ENCODE results near the gene XPO1. TPM values are rescaled to one million over a fixed set of nuclear protein-coding genes. Genes with fewer than 3 reads are reported as not detected.

XPO1 gene
- total and polyA plus RNA-seq, 2 donors (not counting 3 experiments of a cell fraction or from before 2014, with no cell fraction given), result 46.7 to 166 TPM

GRCh38 chr2:61456746-61457420 lies 81.3 kb downstream of the XPO1 start:
- dilution Hi-C loops (cut with MboI; ENCODE audit: extremely low pct_ligation_motif_present, low sequenced_read_pairs) (no loop called here), intact Hi-C loops (cut with micrococcal nuclease) (no loop called here)
- no peaks in the 10 kb centered on the region for H3K36me3 ChIP-seq (ENCODE audit: control insufficient read depth in 2 of 2, extremely low read depth in 1 of 2, insufficient read depth in 2 of 2, low read length in 2 of 2)
- no TSS peak for BruUV-seq (replicated peaks)
- ChIA-PET POLR2A (no interaction called here), CTCF (no interaction called here)
- FAIRE-seq, result no peak
- no peaks in the 10 kb centered on the region for H3K9me3 ChIP-seq (replicated peaks; ENCODE audit: control insufficient read depth, insufficient read depth, low read length)
- H3K4me1 ChIP-seq (ENCODE audit: control insufficient read depth, extremely low read depth, insufficient read depth, low read length), result peaks cover 13% of the 10 kb centered on the region
- H2AFZ ChIP-seq (ENCODE audit: low read depth, low read length), result no peak overlapping the region
- TF ChIP-seq JUN (IDR thresholded peaks at IDR 0.05; ENCODE audit: borderline replicate concordance, insufficient read depth, insufficient read length, low read depth) (no peak), EZH2 (IDR thresholded peaks at IDR 0.05; ENCODE audit: borderline replicate concordance, low read depth, low read length, severe bottlenecking) (no peak), POLR2AphosphoS5 (IDR thresholded peaks at IDR 0.05; ENCODE audit: insufficient read depth, low read depth, low read length) (no peak), POLR2A (IDR thresholded peaks at IDR 0.05; ENCODE audit: low read depth, low read length) (no peak), FOS (IDR thresholded peaks at IDR 0.05; ENCODE audit: borderline replicate concordance, insufficient read depth, low read length) (no peak)
- TF ChIP-seq, protein P1, sequence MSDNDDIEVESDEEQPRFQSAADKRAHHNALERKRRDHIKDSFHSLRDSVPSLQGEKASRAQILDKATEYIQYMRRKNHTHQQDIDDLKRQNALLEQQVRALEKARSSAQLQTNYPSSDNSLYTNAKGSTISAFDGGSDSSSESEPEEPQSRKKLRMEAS (IDR thresholded peaks at IDR 0.05; ENCODE audit: insufficient read depth, insufficient read length), result no peak
- H3K9me1 ChIP-seq (replicated peaks; ENCODE audit: control insufficient read depth, extremely low read depth, insufficient read depth, low read length), result no peaks in the 10 kb centered on the region
- no peak overlapping the region for H3K9ac ChIP-seq (replicated peaks; ENCODE audit: extremely low read depth, insufficient read depth, low read length)
- no peak for DNase-seq (ENCODE audit: low read depth, low spot score)
- no peak overlapping the region for H3K4me3 ChIP-seq (replicated peaks in 1 of 3; ENCODE audit: insufficient read depth in 1 of 3, low read depth in 1 of 3, low read length in 3 of 3)
- no peak overlapping the region for H3K4me2 ChIP-seq (ENCODE audit: insufficient read depth, low read length)
- no peaks in the 10 kb centered on the region for H4K20me1 ChIP-seq (replicated peaks; ENCODE audit: control insufficient read depth, extremely low read depth, insufficient read depth, low read length)
- H3K79me2 ChIP-seq (ENCODE audit: control insufficient read depth, insufficient read depth, low read length), result peaks cover 96% of the 10 kb centered on the region
- H3K27ac ChIP-seq (ENCODE audit: insufficient read depth, low read depth, low read length), result no peak overlapping the region
- no peaks in the 10 kb centered on the region for H3K27me3 ChIP-seq (ENCODE audit: control insufficient read depth in 2 of 2, insufficient read depth in 2 of 2, low read length in 2 of 2)

- H3K36me3 ChIP-seq (ENCODE audit: control insufficient read depth in 2 of 2, extremely low read depth in 1 of 2, insufficient read depth in 2 of 2, low read length in 2 of 2), result no peaks in the 10 kb centered on the region
- H3K9ac ChIP-seq (replicated peaks; ENCODE audit: extremely low read depth, insufficient read depth, low read length), result no peak overlapping the region
- peaks cover 13% of the 10 kb centered on the region for H3K4me1 ChIP-seq (ENCODE audit: control insufficient read depth, extremely low read depth, insufficient read depth, low read length)
- DNase-seq (ENCODE audit: low read depth, low spot score) (no peak), FAIRE-seq (no peak)
- H3K4me2 ChIP-seq (ENCODE audit: insufficient read depth, low read length), result no peak overlapping the region
- no peak overlapping the region for H2AFZ ChIP-seq (ENCODE audit: low read depth, low read length)
- intact Hi-C loops (cut with micrococcal nuclease), result no loop called here
- no peak for TF ChIP-seq GATA2 (IDR thresholded peaks at IDR 0.05; ENCODE audit: insufficient read depth, insufficient read length, low read depth, low read length)
- TF ChIP-seq FOS (IDR thresholded peaks at IDR 0.05; ENCODE audit: borderline replicate concordance, insufficient read depth, low read length), result no peak
- TF ChIP-seq CTCF (IDR thresholded peaks at IDR 0.05; ENCODE audit: extremely low read depth in 1 of 2, insufficient read depth in 1 of 2, low read depth in 1 of 2, low read length in 2 of 2), result no peak
- no peak for TF ChIP-seq POLR2AphosphoS5 (IDR thresholded peaks at IDR 0.05; ENCODE audit: insufficient read depth, low read depth, low read length)
- no peak for TF ChIP-seq POLR2A (IDR thresholded peaks at IDR 0.05; ENCODE audit: low read depth, low read length)
- TF ChIP-seq JUN (IDR thresholded peaks at IDR 0.05; ENCODE audit: borderline replicate concordance, insufficient read depth, insufficient read length, low read depth), result no peak
- no peak for TF ChIP-seq MYC (IDR thresholded peaks at IDR 0.05; ENCODE audit: low read depth, low read length)
- TF ChIP-seq, protein P1 (IDR thresholded peaks at IDR 0.05; ENCODE audit: insufficient read depth, insufficient read length), result no peak
- H3K27ac ChIP-seq (ENCODE audit: insufficient read depth, low read depth, low read length), result no peak overlapping the region
- no peaks in the 10 kb centered on the region for H3K9me1 ChIP-seq (replicated peaks; ENCODE audit: control insufficient read depth, extremely low read depth, insufficient read depth, low read length)
- H3K9me3 ChIP-seq (replicated peaks; ENCODE audit: control insufficient read depth, insufficient read depth, low read length), result no peaks in the 10 kb centered on the region
- no peaks in the 10 kb centered on the region for H4K20me1 ChIP-seq (replicated peaks; ENCODE audit: control insufficient read depth, extremely low read depth, insufficient read depth, low read length)
- no peak overlapping the region for H3K4me3 ChIP-seq (replicated peaks in 1 of 3; ENCODE audit: insufficient read depth in 1 of 3, low read depth in 1 of 3, low read length in 3 of 3)
- POLR2A ChIA-PET, result no interaction called here
- BruUV-seq (replicated peaks), result no TSS peak
- dilution Hi-C loops (cut with MboI; ENCODE audit: extremely low pct_ligation_motif_present, low sequenced_read_pairs), result no loop called here
- CTCF ChIA-PET, result interaction anchor here (1.2 kb wide), 1 partner anchor 18 kb away, joined by 3 read pairs; no protein-coding TSS in a partner anchor
- no peaks in the 10 kb centered on the region for H3K27me3 ChIP-seq (ENCODE audit: control insufficient read depth in 2 of 2, insufficient read depth in 2 of 2, low read length in 2 of 2)
- H3K79me2 ChIP-seq (ENCODE audit: control insufficient read depth, insufficient read depth, low read length), result peaks cover 96% of the 10 kb centered on the region
Measured at GRCh38 chr2:61456070-61456745, 81.9 kb downstream of the XPO1 start.
